Measurements from ENCODE around the gene PTEN. TPM values are rescaled to one million over a fixed set of nuclear protein-coding genes. Genes with fewer than 3 reads are reported as not detected.
"Not testable (repeated sequence)": the region's sequence is repeated elsewhere in the genome, so short reads cannot be mapped to it uniquely, and the experiment has no call there.

The PTEN gene
- polyA plus RNA-seq, 3 donors, result 75.4 to 85.9 (median 80.2) TPM

DNA sequence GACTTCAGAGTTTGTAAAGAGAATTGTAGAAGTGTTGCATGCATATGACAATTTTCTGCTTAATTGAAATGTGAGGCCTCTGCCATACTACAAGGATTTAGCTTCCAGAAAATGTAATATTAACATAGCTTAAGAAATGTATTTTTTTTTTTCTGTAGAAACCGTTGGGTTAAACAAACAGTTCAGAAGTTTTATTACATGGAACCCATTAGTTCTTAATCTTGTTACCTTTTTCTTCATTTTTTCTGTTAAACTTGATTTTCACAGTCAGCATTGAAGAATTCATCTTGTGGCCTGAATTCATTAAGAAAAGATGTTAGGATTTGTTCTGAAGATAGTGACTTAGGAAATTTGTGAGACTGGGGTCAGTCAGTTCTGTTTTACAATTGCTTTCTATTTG, 4.9 kb downstream of the PTEN start:
- no peak for DNase-seq (ENCODE audit: low read depth in 3 of 3, low spot score in 2 of 3)

DNA sequence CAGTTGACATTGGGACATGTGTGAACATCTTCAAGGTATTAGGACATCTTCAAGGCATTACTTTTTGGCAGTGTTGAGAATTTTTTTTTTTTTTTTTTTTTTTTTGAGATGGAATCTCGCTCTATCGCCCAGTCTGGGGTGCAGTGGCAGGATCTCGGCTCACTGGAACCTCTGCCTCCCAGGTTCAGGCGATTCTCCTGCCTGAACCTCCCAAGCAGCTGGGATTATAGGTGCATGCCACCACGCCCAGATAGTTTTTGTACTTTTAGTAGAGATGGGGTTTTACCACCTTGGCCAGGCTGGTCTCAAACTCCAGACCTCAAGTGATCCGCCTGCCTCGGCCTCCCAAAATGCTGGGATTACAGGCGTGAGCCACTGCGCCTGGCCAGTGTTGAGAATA, 5.7 kb downstream of the PTEN start:
- DNase-seq (ENCODE audit: low read depth in 3 of 3, low spot score in 2 of 3), result not testable (repeated sequence)

DNA sequence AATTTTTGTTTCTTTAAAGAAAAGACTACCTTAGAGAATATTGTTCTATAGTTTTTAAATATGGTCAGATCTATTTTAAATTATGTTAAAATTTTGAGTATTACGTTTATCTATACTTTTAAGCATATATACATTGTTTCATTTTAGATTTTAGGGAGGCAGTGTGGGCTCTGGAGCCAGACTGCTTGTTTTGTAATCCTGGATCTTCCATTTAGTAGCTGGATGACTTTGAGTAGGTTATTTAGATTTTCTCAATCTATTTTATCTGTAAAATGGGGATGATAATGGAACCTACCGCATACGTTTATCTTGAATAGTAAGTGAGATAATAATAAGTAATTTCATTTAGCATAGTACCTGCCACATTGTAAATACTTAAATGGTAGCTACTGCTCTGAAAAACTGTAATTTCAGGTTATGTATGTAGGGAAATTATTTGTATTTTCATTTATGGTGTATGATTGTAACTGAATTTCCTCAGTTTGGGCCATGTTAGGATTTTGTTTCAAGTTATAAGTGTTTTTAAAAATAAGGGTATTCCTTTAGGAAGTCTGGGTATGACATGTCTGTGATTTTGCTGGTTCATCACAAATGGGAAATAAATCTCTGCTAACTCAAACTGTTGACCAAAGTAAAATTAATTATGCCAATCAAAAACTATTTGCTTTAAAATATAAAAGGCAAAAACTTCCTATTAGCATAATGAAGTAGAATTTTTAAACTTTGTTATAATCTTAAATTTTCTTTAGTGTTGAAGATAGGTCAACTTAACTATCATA, 6.5 kb downstream of the PTEN start:
- no peak for DNase-seq (ENCODE audit: low read depth in 3 of 3, low spot score in 2 of 3)

DNA sequence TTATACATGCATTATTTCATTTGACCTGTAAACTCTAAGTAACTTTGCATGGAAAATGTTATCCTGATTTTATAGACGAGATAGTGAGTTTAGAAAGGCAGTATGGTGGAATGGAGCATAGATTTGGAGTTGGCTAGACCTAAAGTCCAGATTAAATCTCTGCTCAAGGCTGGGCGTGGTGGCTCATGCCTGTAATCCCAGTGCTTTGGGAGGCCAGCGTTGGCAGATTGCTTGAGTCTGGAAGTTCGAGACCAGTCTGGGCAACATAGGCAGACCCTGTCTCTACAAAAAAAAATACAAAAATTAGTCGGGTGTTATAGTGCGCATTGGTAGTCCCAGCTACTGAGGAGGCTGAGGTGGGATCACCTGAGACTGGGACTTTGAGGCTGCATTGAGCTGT, 9.4 kb downstream of the PTEN start:
- no peak for DNase-seq (ENCODE audit: low read depth in 3 of 3, low spot score in 2 of 3)

DNA sequence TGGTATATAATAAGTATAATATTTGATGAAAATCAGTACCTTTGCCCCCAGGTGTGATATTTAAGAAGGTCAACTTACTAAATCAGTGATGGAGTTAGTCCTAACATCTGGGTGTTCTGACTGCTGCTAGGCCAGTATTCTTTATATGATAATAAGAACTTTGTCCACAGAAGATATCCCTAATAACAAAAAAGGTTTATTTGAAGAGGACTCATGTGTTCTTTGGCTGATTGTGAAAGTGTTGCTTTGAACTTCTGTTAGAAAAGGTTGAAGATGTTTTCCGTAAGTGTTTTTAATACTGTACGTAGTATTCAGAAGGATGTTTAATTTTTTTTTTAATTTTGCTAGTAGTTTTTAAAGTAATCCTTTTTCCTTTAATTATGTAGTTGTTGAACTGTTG, 10.2 kb downstream of the PTEN start:
- no peak for DNase-seq (ENCODE audit: low read depth in 3 of 3, low spot score in 2 of 3)

DNA sequence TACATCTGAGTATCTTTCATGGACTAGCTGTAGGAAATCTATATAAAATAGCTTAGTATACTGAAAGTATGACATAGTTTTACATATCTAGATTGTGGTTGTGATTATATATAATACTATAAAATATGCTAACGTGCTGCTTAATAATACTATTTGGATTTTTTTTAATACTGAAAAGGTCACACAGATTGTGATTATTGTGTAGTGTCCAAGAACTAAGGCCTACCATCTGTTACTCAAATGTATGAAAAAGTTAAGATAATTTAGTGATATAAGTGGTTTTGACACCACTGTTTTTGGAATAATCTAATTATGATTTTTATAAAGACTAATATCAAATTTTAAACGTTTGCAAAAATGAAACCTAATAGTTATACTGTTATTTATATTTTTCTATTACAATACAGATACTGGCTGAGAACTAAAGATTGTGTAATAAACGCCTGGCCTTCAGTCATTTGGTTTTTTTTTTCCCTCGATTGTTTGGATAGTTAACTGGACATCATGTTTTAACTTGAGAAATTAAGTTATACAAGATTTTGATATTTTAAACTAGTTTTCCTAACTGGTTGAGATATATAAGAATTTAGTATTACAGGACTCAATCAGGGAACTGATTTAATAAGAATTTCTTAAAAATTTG, 12.6 kb downstream of the PTEN start:
- DNase-seq (ENCODE audit: low read depth in 3 of 3, low spot score in 2 of 3), result no peak

DNA sequence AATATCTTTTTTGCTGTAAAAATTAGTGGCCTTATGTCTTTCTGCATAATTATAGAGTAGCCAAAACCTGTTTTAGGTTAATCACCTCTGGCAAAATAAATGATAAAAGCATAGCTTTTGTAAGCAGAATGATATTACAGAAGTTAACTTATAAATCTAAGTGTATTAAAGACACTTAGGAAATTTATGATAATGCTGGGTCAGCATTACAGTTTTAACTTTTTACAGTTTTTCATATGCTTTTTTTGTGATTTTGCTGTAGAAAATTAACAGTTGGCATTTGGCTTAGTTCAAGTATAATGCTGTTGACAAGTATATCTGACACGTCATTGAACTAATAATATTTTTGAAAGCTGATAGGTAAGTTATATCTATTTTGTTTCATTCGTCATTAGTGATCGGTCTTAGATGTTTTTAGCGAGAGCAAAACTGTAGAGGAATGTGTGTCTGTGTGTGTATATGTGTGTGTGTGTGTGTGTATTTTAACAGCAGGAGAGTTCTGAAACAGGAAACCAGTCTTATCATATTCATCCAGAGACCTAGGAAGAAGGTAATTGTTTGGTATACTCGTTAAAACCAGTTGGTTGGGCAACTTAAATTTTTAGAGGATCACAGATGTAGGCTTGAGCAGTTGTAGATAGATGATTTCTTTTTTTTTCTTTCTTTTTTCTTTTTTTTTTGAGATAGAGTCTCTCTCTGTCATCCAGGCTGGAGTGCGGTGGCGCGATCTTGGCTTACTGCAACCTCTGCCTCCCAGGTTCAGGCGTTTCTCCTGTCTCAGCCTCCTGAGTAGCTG, 15.4 kb downstream of the PTEN start:
- DNase-seq (ENCODE audit: low read depth in 3 of 3, low spot score in 2 of 3), result no peak

DNA sequence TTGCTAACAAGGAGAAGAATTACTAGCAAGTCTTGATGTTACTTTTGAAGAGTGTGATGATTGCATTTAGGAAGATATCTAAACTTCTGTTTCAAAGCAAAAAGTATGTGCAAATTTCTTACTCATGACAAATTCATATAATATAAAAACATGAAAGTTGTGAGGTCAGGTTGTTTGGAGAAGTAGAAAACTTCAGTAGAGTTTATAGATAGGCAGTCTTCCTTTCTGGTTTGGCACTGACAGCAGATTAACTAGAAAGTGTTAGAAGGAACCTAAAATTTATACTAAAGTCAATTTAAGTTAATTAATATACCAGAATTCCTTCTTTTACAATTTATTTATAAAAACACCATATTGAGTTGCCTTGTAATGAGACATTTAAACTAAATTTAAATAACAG, 16.9 kb downstream of the PTEN start:
- DNase-seq (ENCODE audit: low read depth in 3 of 3, low spot score in 2 of 3), result no peak

DNA sequence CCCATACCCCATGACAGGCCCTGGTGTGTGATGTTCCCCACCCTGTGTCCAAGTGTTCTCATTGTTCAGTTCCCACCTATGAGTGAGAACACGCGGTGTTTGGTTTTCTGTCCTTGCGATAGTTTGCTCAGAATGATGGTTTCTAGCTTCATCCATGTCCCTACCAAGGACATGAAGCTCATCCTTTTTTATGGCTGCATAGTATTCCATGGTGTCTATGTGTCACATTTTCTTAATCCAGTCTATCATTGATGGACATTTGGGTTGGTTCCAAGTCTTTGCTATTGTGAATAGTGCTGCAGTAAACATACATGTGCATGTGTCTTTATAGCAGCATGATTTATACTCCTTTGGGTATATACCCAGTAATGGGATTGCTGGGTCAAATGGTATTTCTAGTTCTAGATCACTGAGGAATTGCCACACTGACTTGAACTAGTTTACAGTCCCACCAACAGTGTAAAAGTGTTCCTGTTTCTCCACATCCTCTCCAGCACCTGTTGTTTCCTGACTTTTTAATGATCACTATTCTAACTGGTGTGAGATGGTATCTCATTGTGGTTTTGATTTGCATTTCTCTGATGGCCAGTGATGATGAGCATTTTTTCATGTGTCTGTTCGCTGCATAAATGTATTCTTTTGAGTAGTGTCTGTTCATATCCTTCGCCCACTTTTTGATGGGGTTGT, 18.1 kb downstream of the PTEN start:
- not testable (repeated sequence) for DNase-seq (ENCODE audit: low read depth in 3 of 3, low spot score in 2 of 3)

DNA sequence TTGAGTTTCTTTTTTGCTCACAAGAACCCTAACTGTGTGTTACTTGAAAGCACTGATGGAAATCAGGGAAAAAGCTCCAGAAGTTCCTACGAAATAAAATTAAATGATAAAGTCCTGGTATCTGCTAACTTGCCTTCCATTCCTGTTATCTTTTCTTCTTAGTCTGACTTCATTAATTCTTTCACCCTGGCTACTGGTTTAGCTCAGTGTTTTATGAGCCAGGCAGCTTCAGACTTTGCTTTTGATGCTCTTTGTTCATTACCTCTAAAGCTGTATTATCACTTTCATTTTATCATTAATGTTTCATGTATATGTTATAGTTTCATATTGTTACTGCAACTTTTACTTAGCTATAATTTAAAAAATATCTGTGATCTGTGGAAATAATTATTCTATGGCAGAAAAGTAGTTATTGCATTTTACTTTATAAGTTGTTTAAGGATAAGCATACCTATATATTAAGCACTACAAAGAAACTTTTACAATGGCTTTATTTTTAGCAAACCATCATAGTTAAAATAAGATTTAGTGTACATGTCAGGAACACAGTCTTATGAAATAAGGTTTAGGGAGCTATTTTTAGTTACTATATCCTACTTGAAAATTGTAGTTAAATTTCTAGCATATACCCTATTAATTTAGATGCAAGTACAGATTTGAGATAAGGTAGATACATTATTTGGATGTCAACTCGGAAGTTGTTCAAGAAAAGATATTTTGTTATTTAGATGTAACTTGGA, 19.3 kb downstream of the PTEN start:
- DNase-seq (ENCODE audit: low read depth in 3 of 3, low spot score in 2 of 3), result no peak

DNA sequence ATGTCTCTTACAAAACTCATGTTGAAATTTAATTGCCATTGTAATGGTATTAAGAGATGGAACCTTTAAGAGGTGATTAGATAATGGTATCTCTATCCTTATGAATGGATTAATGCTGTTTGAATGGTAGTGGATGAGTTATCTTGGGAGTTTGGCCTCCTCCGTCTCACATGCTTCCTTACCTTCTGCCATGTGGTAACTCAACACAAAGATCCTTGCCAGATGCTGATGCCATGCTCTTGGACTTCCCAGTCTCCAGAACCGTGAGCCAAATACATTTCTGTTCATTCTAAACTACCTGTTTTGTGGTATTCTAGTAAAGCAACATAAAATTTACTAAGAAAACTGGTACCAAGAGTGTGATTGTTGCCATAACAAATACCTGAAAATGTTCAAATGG, 23.2 kb downstream of the PTEN start:
- DNase-seq (ENCODE audit: low read depth in 3 of 3, low spot score in 2 of 3), result no peak

DNA sequence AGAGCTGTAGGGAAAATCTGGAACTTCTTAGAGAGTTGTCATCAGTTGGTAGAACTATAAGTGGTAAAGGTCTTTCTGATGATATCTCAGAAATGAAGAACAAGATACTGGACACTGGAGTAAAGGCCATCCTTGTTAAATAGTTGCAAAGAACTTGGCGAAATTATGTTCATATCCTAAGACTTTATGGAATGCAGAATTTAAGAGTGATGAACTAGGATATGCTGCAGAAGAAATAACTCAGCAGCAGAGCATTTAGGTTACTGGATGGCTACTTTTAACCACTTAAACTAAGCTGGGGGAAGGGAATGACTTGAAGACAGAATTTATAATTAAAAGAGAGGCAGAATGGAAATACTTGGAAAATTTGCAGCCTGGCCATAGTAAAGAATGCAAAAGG, 23.7 kb downstream of the PTEN start:
- no peak for DNase-seq (ENCODE audit: low read depth in 3 of 3, low spot score in 2 of 3)

DNA sequence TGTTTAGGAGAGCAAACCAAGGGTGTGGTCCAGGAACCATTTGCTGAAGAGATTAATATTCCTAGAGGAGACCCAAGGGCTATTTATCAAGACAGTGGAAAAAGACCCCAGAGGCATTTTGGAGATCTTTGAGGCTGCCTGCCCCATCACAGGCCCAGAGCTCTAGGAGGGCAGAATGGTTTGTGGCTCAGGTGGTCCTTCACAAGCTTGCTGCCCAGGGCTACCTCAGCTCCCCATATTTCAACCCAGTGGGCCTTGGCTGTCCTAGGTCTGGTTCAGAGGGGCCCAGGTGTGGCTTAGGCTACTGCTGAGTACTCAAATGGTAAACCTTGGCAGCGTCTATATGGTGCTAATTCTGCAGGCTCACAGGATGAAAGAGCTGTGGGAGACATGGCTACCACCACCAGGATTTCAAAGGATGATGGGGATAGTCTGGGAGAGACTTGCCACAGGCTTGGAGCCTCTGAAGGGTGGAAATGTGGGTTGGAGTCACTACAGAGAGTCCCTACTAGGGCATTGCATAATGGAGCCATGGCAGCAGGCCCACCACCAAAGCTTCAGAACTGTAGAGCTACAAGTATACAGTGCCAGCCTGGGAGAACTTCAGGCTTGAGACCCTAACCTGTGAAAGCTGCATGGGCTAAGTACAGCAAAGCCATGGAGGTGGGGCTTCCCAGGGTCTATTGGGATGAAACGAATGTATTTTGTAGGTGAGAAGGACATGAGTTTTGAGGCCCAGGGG, 24.3 kb downstream of the PTEN start:
- no peak for DNase-seq (ENCODE audit: low read depth in 3 of 3, low spot score in 2 of 3)

DNA sequence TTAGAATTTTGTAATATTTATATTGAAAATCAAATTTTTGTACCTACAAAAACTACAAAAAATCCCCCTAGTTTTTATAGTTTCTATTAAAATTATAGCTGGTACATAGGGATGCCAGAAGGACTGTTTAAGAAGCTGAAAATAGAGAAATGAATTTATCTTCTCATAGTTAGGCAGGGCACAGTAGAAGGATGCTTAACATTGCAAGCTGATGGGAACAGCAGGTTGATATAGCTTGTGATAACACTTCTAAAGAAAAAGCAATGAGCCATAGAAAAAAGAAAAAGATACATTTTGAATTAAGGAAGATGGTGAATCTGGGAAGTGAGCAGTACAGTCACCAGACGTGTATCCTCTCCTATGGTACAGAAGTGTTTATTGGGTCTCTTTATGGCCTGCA, 32.0 kb downstream of the PTEN start:
- DNase-seq (ENCODE audit: low read depth in 3 of 3, low spot score in 2 of 3), result no peak

DNA sequence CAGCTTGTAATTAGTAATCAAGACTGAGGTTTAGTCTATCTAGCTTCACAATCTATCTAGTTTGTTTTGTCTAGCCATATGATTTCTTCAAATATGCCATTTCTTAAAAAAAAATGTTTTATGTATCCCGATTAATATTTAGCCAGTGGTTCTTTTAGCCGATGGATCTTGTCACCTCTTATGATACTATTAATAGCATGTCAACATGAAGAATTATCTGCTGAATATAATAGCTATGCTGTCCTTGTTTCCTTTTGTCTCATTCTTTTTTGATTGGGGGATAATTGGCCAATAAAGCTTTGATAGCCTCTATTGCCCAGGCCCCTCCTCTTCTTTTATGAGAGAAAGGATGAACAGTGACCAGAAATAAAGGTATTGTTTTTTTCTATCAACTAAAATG, 32.8 kb downstream of the PTEN start:
- DNase-seq (ENCODE audit: low read depth in 3 of 3, low spot score in 2 of 3), result no peak

DNA sequence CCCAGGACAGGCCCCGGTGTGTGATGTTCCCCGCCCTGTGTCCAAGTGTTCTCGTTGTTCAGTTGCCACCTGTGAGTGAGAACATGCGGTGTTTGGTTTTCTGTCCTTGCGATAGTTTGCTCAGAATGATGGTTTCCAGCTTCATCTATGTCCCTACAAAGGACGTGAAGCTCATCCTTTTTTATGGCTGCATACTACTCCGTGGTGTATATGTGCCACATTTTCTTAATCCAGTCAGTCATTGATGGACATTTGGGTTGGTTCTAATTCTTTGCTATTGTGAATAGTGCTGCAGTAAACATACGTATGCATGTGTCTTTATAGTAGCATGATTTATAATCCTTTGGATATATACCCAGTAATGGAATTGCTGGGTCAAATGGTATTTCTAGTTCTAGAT, 34.5 kb downstream of the PTEN start:
- not testable (repeated sequence) for DNase-seq (ENCODE audit: low read depth in 3 of 3, low spot score in 2 of 3)

DNA sequence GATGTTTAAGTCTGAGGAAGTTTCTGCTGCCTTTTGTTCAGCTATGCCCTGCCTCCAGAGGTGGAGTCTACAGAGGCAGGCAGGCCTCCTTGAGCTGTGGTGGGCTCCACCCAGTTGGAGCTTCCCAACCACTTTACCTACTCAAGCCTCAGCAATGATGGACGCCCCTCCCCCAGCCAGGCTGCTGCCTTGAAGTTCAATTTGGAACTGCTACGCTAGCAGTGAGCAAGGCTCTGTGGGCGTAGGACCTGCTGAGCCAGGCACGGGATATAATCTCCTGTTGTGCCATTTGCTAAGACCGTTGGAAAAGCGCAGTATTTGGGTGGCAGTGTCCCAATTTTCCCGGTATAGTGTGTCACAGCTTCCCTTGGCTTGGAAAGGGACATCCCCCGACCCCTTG, 40.0 kb downstream of the PTEN start:
- DNase-seq (ENCODE audit: low read depth in 3 of 3, low spot score in 2 of 3), result not testable (repeated sequence)

DNA sequence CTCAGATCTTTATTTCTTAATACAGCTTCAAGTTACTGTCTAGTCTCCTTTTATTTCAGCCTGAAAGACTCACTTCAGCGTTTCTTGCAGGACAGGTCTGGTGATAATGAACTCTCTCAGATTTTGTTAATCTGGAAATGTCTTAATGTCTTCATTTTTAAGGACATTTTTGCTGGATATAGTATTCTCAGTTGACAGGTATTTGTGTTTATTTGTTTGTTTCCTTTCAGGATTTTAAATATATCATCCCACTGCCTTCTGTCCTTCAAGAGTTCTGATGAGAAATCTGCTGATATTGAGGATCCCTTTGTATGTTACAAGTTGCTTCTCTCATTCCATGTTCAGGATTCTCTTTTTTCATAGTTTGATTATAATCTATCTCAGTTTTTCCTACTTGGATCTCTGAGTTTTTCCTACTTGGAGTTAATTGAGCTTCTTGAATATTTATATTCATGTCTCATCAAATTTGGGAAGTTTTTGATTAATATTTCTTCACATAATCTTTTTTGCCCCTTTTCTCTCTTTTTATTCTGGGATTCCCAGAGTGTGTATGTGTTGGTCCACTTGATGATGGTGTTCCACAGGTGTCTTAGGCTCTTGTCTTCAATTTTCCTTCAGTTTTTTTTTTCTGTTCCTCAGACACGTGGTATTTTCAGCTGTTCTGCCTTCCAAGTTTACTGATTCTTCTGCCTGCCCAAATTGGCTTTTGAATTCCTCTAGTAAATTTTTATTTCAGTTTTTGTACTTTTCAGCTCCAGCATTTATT, 49.9 kb downstream of the PTEN start:
- DNase-seq (ENCODE audit: low read depth in 3 of 3, low spot score in 2 of 3), result peak in 2 of 3 donors; percentile 6 to 21

DNA sequence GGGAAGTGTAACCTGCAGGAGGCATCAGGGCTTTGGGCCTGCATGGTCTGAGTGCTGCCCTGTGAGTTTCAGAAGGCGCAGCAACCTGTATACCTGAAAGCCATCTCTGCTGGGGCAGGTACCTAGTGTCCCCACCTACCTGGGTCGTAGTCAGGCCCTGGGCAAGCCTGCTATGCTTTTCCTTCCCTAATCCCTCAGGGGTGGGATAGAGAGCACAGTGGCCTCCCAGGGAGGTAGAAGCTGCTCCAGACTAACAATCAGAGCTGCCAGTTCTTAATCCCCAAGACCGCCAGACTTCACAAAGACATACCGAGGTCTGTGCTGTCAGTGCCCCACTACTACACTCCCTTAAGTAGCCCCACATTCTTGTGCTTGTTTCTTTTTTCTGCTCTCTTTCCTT, 52.0 kb downstream of the PTEN start:
- no peak for DNase-seq (ENCODE audit: low read depth in 3 of 3, low spot score in 2 of 3)
